ENCODE results near the gene CANT1.
A peak's percentile ranks its signal among the peaks of the same experiment; 100 is the strongest.
"Not testable (repeated sequence)": the region's sequence is repeated elsewhere in the genome, so short reads cannot be mapped to it uniquely, and the experiment has no call there.

The CANT1 gene

GRCh38 chr17:79027274-79027924 is 17.8 kb upstream of the CANT1 start:
- no peak for DNase-seq

DNA sequence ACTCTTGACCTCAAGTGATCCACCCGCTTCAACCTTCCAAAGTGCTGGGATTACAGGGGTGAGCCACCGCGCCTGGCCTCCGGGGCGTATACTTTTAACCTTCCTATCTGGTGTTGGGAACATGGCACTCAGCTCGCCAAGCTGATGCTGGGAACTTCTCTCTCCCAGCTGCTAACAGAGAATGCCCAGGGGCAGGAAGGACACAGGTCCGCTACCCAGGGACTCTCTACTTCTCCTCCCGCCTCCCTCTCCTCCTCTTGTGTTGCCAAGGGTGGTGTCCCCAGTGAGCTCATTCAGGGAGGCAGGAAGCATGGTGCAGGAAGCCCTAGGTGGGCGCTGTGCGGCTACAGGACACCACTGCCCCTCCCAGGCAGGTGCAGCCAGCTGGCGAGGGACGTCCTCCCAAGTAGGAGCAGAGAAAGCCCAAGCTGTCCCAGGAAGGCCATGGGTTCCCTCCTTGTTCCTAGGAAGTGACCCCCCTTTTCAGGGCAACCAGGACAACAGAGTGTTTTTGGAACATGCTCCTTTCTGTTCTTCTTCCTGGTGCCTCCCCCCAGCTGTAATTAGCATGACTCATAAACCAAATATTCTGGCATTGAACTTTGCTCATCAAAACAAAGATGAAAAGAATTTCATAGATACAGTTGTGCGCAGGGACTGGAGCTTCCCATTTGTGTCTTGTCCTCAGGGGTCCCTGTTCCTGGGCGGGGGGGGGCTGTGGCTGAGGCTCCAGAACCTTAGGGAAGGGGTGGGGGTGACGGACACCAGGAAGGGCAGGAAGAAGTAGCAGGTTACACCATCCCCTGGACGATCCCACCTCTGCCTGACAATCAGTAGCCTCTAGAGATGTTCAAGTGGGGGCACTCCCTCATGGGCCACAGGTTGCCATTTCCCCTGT is 17.1 kb upstream of the CANT1 start:
- DNase-seq: no peak

GRCh38 chr17:79024901-79025737 is 15.6 kb upstream of the CANT1 start:
- DNase-seq: no peak

DNA sequence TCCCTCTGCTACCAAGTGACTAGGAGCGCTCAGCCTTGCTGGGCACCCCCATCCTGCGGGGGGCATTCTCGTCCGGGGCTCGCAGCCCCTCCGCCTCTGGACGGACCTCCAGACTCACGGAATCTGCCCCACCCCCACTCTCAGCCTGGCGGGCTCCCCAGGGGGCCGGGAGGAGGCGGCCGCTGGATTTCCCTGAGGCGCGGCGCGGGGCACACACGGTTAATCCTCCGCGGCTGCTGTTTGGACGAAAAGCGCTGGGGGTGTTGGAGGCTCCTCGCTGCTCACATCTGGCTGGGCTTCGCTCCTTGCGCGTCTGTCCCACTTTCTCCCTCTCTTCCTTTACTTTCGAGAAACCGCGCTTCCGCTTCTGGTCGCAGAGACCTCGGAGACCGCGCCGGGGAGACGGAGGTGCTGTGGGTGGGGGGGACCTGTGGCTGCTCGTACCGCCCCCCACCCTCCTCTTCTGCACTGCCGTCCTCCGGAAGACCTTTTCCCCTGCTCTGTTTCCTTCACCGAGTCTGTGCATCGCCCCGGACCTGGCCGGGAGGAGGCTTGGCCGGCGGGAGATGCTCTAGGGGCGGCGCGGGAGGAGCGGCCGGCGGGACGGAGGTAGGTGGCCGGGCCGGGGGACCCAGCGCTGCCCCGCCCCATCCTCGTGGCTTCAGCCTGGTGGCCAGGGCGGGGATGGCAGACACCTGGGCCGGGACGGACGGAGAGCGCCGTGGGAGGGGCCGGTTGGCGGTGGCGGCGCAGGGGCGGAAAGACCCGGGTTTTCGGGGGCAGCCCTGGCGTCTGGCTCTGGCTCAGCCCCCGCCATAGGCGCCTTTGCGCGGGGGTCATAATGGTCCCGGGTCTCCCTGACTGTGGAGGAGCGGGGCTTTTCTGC is 14.6 kb upstream of the CANT1 start, which contains the start of gene C1QTNF1:
Gene C1QTNF1, plus strand, starts transcription at position 284 of the 886 bp plus-strand sequence. CDS start 19,800 bp downstream, outside the sequence.
- DNase-seq: peak; percentile 29

- DNase-seq: no peak
Measured at GRCh38 chr17:79023180-79023705, 13.7 kb upstream of the CANT1 start.

- no peak for DNase-seq
Measured at GRCh38 chr17:79022507-79022991, 13.0 kb upstream of the CANT1 start.

DNA sequence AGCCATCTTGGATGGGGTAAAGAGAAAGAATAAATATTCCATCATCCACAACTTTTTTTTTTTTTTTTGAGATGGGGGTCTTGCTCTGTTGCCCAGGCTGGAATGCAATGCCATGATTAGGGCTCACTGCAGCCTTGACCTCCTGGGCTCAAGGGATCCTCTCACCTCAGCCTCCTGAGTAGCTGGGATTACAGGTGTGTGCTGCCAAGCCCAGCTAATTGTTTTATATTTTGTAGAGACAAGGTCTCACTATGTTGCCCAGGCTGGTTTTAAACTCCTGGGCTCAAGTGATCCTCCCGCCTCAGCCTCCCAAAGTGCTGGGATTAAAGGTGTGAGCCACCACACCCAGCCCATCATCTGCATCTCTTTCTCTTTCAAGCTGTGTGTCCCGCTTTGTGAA is 12.4 kb upstream of the CANT1 start:
- DNase-seq: not testable (repeated sequence)

DNA sequence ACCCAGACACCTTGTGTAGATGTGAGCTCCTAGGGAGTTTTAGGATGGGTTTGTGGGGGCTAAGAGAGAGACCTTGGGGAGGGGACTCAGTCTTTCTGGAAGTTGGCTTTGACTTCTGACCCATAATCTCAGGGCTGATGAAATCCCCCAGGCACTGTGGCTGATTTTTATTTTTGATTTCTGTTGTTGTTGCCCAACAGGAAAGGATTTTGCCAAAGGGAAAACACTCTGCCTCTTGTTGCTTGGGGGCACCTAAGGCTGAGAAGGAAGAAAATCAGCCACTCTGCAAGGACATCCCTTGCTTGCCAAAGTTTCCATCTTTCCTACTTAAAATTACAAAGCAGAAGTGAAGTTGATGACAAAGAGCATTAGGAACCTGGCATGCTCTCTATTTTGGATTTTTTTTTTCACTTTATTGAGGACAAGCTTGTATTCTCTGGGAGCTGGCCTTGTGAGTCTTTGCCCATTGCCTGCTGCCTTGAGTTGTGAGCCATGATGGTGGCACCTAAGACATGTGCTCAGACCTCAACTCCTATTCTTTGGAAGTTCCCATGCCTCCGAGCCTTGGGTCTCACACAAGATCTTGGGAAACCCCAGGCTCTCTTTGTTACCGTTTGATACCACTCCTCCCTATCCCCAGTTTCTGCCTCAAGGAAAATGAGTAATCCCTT is 11.2 kb upstream of the CANT1 start:
- DNase-seq: no peak

DNA sequence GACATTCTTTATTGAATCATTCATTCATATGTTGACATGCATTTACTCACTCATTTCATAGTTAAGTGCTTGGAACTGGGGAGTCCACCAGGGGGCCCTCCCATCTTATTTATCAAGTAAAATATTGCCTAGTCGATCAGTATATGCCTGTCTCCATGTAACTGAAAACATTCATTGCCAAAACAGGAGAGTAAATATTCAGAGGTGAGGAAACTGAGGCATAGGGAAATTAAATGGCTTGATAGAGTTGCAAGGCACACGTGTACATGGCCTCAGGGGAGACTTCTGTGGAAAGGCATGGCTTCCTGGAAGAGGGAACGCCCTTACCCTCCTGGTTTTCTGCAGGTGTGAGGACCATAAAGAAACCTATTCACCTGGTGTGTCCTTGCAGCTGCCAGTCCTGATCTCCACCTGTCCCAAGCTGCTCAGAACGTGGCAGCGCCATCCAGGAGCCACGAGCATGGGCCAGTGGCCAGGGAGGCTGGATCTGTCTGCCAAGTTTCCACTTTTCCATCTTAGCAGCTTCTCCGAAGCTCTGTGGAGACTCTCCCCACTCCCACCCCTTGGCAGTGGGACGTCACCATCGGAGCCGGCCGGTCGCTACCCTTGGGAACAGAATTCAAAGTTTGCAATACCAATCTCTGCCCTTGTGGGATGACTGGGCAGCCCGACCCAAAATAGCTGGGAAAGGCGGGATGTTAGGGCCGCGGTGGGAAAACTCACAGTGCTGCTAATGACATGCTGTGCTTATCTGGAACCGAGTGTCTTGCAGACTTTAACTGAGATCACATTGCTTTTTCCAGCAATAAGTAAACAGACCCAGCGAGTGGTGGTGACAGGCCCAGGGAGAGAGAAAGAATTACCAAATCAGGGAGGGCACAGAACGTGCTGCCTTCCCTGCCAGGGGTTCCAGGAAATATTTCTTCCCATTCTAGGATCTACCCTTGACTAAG is 10.3 kb upstream of the CANT1 start:
- peak; percentile 47 for DNase-seq

DNA sequence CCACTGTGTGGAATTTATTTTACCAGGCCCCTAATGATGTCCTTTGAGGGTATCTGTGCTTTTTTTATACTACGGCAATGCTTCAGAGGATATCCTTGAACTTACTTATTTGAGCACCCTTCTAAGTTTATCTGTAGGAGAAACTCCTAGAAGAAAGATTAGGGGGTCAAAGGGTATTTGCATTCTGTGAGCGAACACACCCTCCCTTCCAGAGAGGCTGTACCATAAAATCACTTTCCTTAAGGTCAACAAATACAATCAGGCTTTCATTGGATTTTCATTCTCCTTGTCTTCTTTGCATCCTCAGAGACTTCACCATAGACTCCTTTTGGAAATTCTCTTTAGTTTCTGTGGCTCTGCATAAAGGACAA is 9.7 kb upstream of the CANT1 start:
- DNase-seq: no peak

DNA sequence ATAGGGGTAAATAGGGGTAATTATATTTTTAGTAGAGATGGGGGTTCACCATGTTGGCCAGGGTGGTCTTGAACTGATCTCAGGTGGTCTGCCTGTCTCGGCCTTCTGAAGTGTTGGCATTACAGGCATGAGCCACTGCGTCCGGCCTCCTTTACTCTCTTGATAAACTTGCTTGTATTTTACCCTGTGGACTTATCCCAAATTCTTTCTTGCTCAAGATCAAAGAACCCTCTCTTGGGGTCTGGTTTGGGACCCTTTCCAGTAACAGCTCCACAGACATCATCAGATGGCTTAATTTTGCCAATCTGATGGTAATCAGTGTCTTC is 8.8 kb upstream of the CANT1 start:
- DNase-seq: no peak

DNA sequence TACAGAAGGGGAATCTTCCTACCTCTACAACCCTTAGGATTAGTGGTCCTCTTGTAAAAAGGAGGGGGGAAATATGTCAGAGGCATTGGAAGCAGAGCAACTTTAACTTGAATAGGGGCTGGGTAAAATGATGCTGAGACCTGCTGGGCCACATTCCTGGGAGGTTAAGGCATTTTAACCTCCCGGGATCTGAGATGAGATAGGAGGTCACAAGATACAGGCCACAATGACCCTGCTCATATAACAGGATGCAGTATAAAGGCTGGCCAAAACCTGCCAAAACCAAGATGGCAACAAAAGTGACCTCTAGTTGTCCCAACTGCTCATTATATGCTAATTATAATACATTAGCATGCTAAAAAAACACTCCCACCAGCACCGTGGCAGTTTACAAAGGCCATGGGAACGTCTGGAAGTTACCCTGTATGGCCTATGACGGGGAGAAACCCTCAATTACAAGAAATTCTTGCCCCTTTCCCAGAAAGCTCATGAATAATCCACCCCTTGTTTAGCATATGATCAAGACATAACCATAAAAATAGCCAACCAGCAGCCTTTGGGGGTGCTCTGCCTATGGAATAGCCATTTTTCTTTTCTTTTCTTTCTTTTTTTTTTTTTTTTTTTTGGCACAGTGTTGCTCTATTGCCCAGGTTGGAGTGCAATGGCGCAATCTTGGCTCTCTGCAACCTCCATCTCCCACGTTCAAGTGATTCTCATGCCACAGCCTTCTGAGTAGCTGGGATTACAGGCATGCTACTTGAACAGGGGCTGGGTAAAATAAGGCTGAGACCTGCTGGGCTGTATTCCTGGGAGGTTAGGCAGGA is 8.2 kb upstream of the CANT1 start:
- no peak for DNase-seq

GRCh38 chr17:79014158-79014758 is 4.7 kb upstream of the CANT1 start:
- no peak for DNase-seq

- DNase-seq: no peak
Measured at GRCh38 chr17:79012563-79013134, 3.1 kb upstream of the CANT1 start.

- no peak for DNase-seq
Measured at GRCh38 chr17:79011451-79012147, 2.0 kb upstream of the CANT1 start.

DNA sequence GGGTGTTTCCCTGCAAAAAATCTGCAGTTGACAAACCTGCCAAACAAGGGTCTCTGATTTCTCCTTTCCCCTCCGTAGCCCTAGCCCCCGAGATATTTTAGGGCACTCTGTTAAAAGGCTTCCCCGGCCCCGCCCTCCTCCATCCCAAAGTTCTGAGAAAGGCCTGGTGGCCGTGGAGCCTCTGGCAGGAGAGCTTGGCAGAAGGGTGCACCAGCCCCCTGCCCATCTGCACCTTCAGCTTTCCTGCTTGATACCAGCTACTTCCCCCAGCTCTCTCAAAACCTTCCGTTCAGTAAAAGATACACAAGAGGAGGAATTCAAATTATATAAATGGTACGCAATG is 711 bp upstream of the CANT1 start:
- DNase-seq: no peak

DNA sequence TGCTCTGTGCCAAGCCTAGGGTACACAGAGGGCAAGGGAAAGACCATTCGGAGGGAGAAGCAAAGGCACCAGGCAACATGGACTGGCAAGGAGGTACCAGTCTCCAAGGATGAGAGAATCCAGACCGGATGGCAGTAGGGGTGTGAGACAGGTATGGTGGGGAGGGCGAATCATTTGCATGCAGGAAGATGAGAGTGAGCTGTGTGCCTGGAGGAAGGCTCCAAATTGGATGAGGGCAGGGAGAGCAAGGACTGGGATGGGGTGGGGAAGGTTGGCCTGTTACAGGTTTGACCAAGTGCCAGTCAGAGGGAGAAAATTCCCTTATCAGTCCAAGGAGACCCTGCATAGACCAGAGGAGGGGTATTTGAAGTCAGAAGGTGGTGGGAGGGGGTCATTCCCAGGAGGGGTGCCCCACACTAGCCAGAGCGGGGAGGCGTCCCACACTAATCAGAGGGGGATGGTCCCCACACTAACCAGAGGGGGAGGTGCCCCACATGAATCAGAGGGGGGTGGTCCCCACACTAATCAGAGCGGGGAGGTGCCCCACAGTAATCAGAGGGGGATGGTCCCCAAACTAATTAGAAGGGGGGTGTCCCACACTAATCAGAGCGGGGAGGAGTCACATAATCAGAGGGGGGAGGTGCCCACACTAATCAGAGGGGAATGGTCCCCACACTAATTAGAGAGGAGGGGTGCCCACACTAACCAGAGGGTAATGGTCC is 737 bp downstream of the CANT1 start:
- no peak for DNase-seq

All from activated CD4-positive, alpha-beta T cell treated with anti-CD3 and anti-CD28 coated beads, Interleukin-2, amount 50 U/mL, for 1 hour (primary cell).